Hepatocyte (in vitro differentiated cells): ENCODE data around the gene CCM2. TPM values are rescaled to one million over a fixed set of nuclear protein-coding genes. Genes with fewer than 3 reads are reported as not detected.

ENCODE experiments used
- DNase-seq: peaks from one replicate; pipeline ENCODE4 v3.0.0-alpha.2; 2016; ENCODE audit warnings: low spot score
- H2AFZ ChIP-seq: fragments of 200-600 bp; sonication (generic); 2 replicates; pipeline ENCODE4 v1.6.0; 2016; ENCODE audit warnings: antibody characterized with exemption, mild to moderate bottlenecking
- H3K27ac ChIP-seq: fragments of 200-600 bp; sonication (generic); 2 replicates; pipeline ENCODE4 v1.5.1; 2016; ENCODE audit warnings: mild to moderate bottlenecking
- H3K27me3 ChIP-seq: fragments of 200-600 bp; sonication (generic); 2 replicates; pipeline ENCODE4 v1.6.1; 2016
- H3K36me3 ChIP-seq: fragments of 200-600 bp; sonication (generic); replicated peaks from 2 replicates; pipeline ENCODE4 v1.5.1; 2016; ENCODE audit warnings: low read depth; ENCODE audit not compliant: insufficient read depth
- H3K4me1 ChIP-seq: fragments of 200-600 bp; sonication (generic); 2 replicates; pipeline ENCODE4 v1.5.1; 2016; ENCODE audit warnings: mild to moderate bottlenecking, moderate library complexity; ENCODE audit not compliant: insufficient read depth
- H3K4me2 ChIP-seq: fragments of 200-600 bp; sonication (generic); 2 replicates; pipeline ENCODE4 v1.6.0; 2016
- H3K4me3 ChIP-seq: fragments of 200-600 bp; sonication (generic); 2 replicates; pipeline ENCODE4 v1.5.1; 2016; ENCODE audit warnings: mild to moderate bottlenecking
- H3K79me2 ChIP-seq: fragments of 200-600 bp; sonication (generic); 2 replicates; pipeline ENCODE4 v1.6.0; 2017; ENCODE audit warnings: mild to moderate bottlenecking
- H3K9me2 ChIP-seq: fragments of 200-600 bp; sonication (generic); replicated peaks from 2 replicates; pipeline ENCODE4 v1.6.0; 2017; ENCODE audit warnings: mild to moderate bottlenecking; ENCODE audit not compliant: insufficient read depth
- H3K9me3 ChIP-seq: fragments of 200-600 bp; sonication (generic); 2 replicates; pipeline ENCODE4 v1.5.1; 2016; ENCODE audit warnings: low read depth, mild to moderate bottlenecking
- H4K20me1 ChIP-seq: fragments of 200-600 bp; sonication (generic); 2 replicates; pipeline ENCODE4 v1.6.0; 2016; ENCODE audit warnings: mild to moderate bottlenecking; ENCODE audit not compliant: insufficient read depth, poor library complexity, severe bottlenecking
- EZH2 ChIP-seq: fragments of 200-600 bp; sonication (generic); IDR thresholded peaks from 2 replicates; pipeline ENCODE4 v1.6.1; 2016; ENCODE audit warnings: antibody characterized with exemption, mild to moderate bottlenecking, borderline replicate concordance
- EZH2phosphoT487 ChIP-seq: fragments of 200-600 bp; sonication (generic); IDR thresholded peaks from one replicate; pipeline ENCODE4 v1.6.1; 2018; ENCODE audit warnings: antibody characterized with exemption, mild to moderate bottlenecking, low read depth, moderate library complexity; ENCODE audit not compliant: unreplicated experiment, severe bottlenecking
- WGBS: methylation state at CpG from one replicate; pipeline ENCODE4 v1.1.6; 2016; ENCODE audit warnings: low lambda C conversion rate; ENCODE audit errors: missing lambda C conversion rate; 5-methylcytosine and 5-hydroxymethylcytosine counted together
- polyA plus RNA-seq: library from polyadenylated mRNA; unstranded; fragments of >200 nt; fragmentation: Nextera tagmentation; extraction: Ambion mirVana; gene quantifications from 2 replicates; pipeline ENCODE4 v1.2.1, GENCODE V29; 2016
- total RNA-seq: library from RNA; depleted of rRNA; stranded (reverse); fragments of >200 nt; gene quantifications from 2 replicates; pipeline ENCODE4 v1.2.3, GENCODE V29; 2014
- TF ChIP-seq, protein P1 (sequence below): fragments of 200-600 bp; sonication (generic); IDR thresholded peaks from 2 replicates; pipeline ENCODE4 v1.5.1; 2016; ENCODE audit warnings: antibody characterized with exemption, mild to moderate bottlenecking; ENCODE audit not compliant: poor library complexity

CCM2 gene
- total and polyA plus RNA-seq, 2 experiments from 2014 or later = 32.2 to 57.1 TPM

DNA sequence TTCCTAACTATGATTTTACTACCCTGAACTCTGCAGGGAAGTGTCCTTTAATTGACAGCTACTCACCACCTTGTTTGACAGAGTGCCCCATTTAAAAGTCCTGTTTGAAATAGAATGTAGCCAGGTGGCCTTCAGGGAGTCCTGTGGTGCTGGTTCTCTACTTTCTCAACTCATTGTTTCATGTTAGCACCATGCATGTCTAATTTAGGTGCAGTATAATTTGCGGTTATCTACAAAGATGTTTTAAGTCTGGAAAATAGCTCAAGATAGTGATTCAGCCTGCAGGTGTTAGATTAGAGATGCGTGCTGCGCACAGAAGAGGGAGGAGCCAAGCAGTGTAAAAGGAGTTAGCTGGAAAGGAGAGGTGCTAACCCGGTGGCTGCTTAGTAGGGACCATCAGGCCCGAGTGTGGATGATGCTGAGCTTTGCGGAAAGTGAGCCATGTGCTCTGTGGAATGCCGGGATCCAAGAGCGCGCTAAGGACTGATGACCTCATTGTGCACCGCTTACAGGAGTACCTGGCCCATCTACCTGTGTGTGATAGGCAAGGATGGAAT is 1.2 kb downstream of the CCM2 start:
- Histone ChIP-seq H2AFZ (no peak overlapping the region), H3K36me3 (no peaks in the 10 kb centered on the region), H3K4me1 (peaks cover 13% of the 10 kb centered on the region), H3K4me3 (peak overlapping the region; percentile 83), H3K9me3 (no peaks in the 10 kb centered on the region), H3K9me2 (no peaks in the 10 kb centered on the region), H3K4me2 (peak overlapping the region; percentile 85), H3K79me2 (peaks cover 57% of the 10 kb centered on the region), H3K27ac (peak overlapping the region; percentile 93), H3K27me3 (no peaks in the 10 kb centered on the region), H4K20me1 (no peaks in the 10 kb centered on the region)
- DNase-seq = peak; percentile 74
- WGBS = 43% methylated on average over 10 of the region's 10 CpGs
- TF ChIP-seq, protein P1, sequence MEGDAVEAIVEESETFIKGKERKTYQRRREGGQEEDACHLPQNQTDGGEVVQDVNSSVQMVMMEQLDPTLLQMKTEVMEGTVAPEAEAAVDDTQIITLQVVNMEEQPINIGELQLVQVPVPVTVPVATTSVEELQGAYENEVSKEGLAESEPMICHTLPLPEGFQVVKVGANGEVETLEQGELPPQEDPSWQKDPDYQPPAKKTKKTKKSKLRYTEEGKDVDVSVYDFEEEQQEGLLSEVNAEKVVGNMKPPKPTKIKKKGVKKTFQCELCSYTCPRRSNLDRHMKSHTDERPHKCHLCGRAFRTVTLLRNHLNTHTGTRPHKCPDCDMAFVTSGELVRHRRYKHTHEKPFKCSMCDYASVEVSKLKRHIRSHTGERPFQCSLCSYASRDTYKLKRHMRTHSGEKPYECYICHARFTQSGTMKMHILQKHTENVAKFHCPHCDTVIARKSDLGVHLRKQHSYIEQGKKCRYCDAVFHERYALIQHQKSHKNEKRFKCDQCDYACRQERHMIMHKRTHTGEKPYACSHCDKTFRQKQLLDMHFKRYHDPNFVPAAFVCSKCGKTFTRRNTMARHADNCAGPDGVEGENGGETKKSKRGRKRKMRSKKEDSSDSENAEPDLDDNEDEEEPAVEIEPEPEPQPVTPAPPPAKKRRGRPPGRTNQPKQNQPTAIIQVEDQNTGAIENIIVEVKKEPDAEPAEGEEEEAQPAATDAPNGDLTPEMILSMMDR = no peak
- TF ChIP-seq EZH2 (no peak), EZH2phosphoT487 (no peak)

GRCh38 chr7:45001826-45002225 is 1.8 kb downstream of the CCM2 start:
- Histone ChIP-seq H3K27me3 (no peaks in the 10 kb centered on the region), H3K9me2 (no peaks in the 10 kb centered on the region), H4K20me1 (no peaks in the 10 kb centered on the region), H3K36me3 (no peaks in the 10 kb centered on the region), H3K9me3 (no peaks in the 10 kb centered on the region), H3K4me2 (peak overlapping the region; percentile 85), H3K79me2 (peaks cover 62% of the 10 kb centered on the region), H3K4me1 (peaks cover 13% of the 10 kb centered on the region), H2AFZ (no peak overlapping the region), H3K27ac (peak overlapping the region; percentile 93), H3K4me3 (no peak overlapping the region)
- no peak for DNase-seq
- TF ChIP-seq, protein P1 = no peak
- TF ChIP-seq EZH2phosphoT487 (no peak), EZH2 (no peak)
- 63% methylated on average over 2 of the region's 2 CpGs for WGBS

- no peaks in the 10 kb centered on the region for H3K27me3 ChIP-seq
- no peak overlapping the region for H2AFZ ChIP-seq
- no peaks in the 10 kb centered on the region for H4K20me1 ChIP-seq
- H3K9me2 ChIP-seq = no peaks in the 10 kb centered on the region
- TF ChIP-seq EZH2 = no peak
- no peak for TF ChIP-seq EZH2phosphoT487
- TF ChIP-seq, protein P1 = no peak
- DNase-seq = no peak
- no peak overlapping the region for H3K4me2 ChIP-seq
- H3K27ac ChIP-seq = no peak overlapping the region
- over 99% methylated on average over 4 of the region's 4 CpGs for WGBS
- no peak overlapping the region for H3K4me3 ChIP-seq
- H3K36me3 ChIP-seq = no peaks in the 10 kb centered on the region
- H3K9me3 ChIP-seq = no peaks in the 10 kb centered on the region
- H3K4me1 ChIP-seq = peaks cover 11% of the 10 kb centered on the region
- peaks cover 77% of the 10 kb centered on the region for H3K79me2 ChIP-seq
Observed at GRCh38 chr7:45003789-45004188, 3.8 kb downstream of the CCM2 start.

GRCh38 chr7:45007106-45007505 is 7.1 kb downstream of the CCM2 start:
- Histone ChIP-seq H3K4me3 (no peak overlapping the region), H3K27ac (no peak overlapping the region), H3K9me3 (no peaks in the 10 kb centered on the region), H3K36me3 (no peaks in the 10 kb centered on the region), H3K79me2 (peaks cover 88% of the 10 kb centered on the region), H3K4me2 (no peak overlapping the region), H3K9me2 (no peaks in the 10 kb centered on the region), H3K27me3 (no peaks in the 10 kb centered on the region), H2AFZ (no peak overlapping the region), H3K4me1 (peaks cover under 1% of the 10 kb centered on the region), H4K20me1 (no peaks in the 10 kb centered on the region)
- WGBS = 96% methylated on average over 7 of the region's 7 CpGs
- DNase-seq = no peak
- no peak for TF ChIP-seq EZH2phosphoT487
- TF ChIP-seq, protein P1 = no peak
- TF ChIP-seq EZH2 = no peak
